GM18517 (cell line): ENCODE measurements around the gene XRN2.
A peak's percentile ranks its signal among the peaks of the same experiment; 100 is the strongest.

ENCODE experiments used
- ATAC-seq: cut with Tn5 transposase; IDR thresholded peaks from one replicate; pipeline ENCODE4 v1.9.1; 2021; ENCODE audit warnings: mild to moderate bottlenecking, moderate library complexity; ENCODE audit not compliant: unreplicated experiment

The XRN2 gene

GRCh38 chr20:21303061-21303871, at the start of gene XRN2:
TSS of gene XRN2 (plus strand) at chr20:21303331. CDS start at chr20:21303399, 68 bp downstream.
- ATAC-seq, result peak; percentile 84

- no peak for ATAC-seq
These were observed 45.9 kb upstream of the XRN2 start for GRCh38 chr20:21257192-21257591.

GRCh38 chr20:21258411-21258810, 44.7 kb upstream of the XRN2 start:
- no peak for ATAC-seq

- ATAC-seq, result no peak
These were observed 43.8 kb upstream of the XRN2 start for GRCh38 chr20:21259346-21259745.

GRCh38 chr20:21262812-21263211, 40.3 kb upstream of the XRN2 start:
- no peak for ATAC-seq

GRCh38 chr20:21265261-21266190, 37.6 kb upstream of the XRN2 start:
- no peak for ATAC-seq

GRCh38 chr20:21266191-21266536, 37.0 kb upstream of the XRN2 start:
- no peak for ATAC-seq

GRCh38 chr20:21269772-21270171, 33.4 kb upstream of the XRN2 start:
- no peak for ATAC-seq

- no peak for ATAC-seq
These were observed 32.3 kb upstream of the XRN2 start for GRCh38 chr20:21270806-21271205.

GRCh38 chr20:21272279-21272678, 30.9 kb upstream of the XRN2 start:
- ATAC-seq, result peak; percentile 49

GRCh38 chr20:21272679-21273078, 30.5 kb upstream of the XRN2 start:
- peak; percentile 82 for ATAC-seq

- no peak for ATAC-seq
These were observed 29.3 kb upstream of the XRN2 start for GRCh38 chr20:21273755-21274386.

- no peak for ATAC-seq
These were observed 24.3 kb upstream of the XRN2 start for GRCh38 chr20:21278829-21279228.

- no peak for ATAC-seq
These were observed 23.2 kb upstream of the XRN2 start for GRCh38 chr20:21279706-21280521.

- no peak for ATAC-seq
These were observed 22.6 kb upstream of the XRN2 start for GRCh38 chr20:21280522-21281016.

- ATAC-seq, result no peak
These were observed 16.4 kb upstream of the XRN2 start for GRCh38 chr20:21286775-21287174.

GRCh38 chr20:21288587-21289370, 14.4 kb upstream of the XRN2 start:
- ATAC-seq, result no peak

- no peak for ATAC-seq
These were observed 13.5 kb upstream of the XRN2 start for GRCh38 chr20:21289651-21290050.

GRCh38 chr20:21291026-21291425, 12.1 kb upstream of the XRN2 start:
- no peak for ATAC-seq

GRCh38 chr20:21294755-21295154, 8.4 kb upstream of the XRN2 start:
- no peak for ATAC-seq
